HepG2 (cell line): Measurements from ENCODE around the gene BCL2L2. TPM values are rescaled to one million over a fixed set of nuclear protein-coding genes. Genes with fewer than 3 reads are reported as not detected.

ENCODE experiments used
- DNMT1 ChIP-seq: sonication (generic); formaldehyde crosslinking; IDR thresholded peaks from 2 replicates; pipeline ENCODE4 v1.5.1; 2020; ENCODE audit warnings: mild to moderate bottlenecking, missing genetic modification reagents
- HOXA5 ChIP-seq: sonication (generic); formaldehyde crosslinking; IDR thresholded peaks from 2 replicates; pipeline ENCODE4 v1.4.0; 2020; ENCODE audit warnings: missing genetic modification reagents
- HOXD1 ChIP-seq: sonication (generic); formaldehyde crosslinking; IDR thresholded peaks from 2 replicates; pipeline ENCODE4 v1.5.0; 2020; ENCODE audit warnings: missing genetic modification reagents
- PAXIP1 ChIP-seq: sonication (generic); formaldehyde crosslinking; conservative IDR thresholded peaks from 2 replicates; pipeline ENCODE4 v1.4.0; 2020; ENCODE audit warnings: mild to moderate bottlenecking, missing genetic modification reagents, moderate library complexity
- POLR2AphosphoS2 ChIP-seq: IDR thresholded peaks from 2 replicates; pipeline ENCODE4 v1.6.1; 2011; ENCODE audit warnings: low read depth, low read length, improper control_type of control experiment
- REPIN1 ChIP-seq: sonication (generic); formaldehyde crosslinking; IDR thresholded peaks from 2 replicates; pipeline ENCODE4 v1.8.0; 2022; ENCODE audit warnings: missing genetic modification reagents, low read depth, mild to moderate bottlenecking, borderline replicate concordance
- UBTF ChIP-seq: sonication (generic); formaldehyde crosslinking; IDR thresholded peaks from 2 replicates; pipeline ENCODE4 v1.4.0; 2020; ENCODE audit warnings: mild to moderate bottlenecking, missing genetic modification reagents
- ZFP82 ChIP-seq: sonication (generic); formaldehyde crosslinking; IDR thresholded peaks from 2 replicates; pipeline ENCODE4 v1.5.1; 2020; ENCODE audit warnings: mild to moderate bottlenecking, missing genetic modification reagents, borderline replicate concordance
- ZNF136 ChIP-seq: sonication (generic); formaldehyde crosslinking; IDR thresholded peaks from 2 replicates; pipeline ENCODE4 v1.8.1; 2022; ENCODE audit warnings: low read depth, mild to moderate bottlenecking, moderate library complexity, missing genetic modification reagents
- ZNF251 ChIP-seq: sonication (generic); formaldehyde crosslinking; IDR thresholded peaks from 2 replicates; pipeline ENCODE4 v1.9.0; 2021; ENCODE audit warnings: mild to moderate bottlenecking, missing genetic modification reagents
- ZNF660 ChIP-seq: sonication (generic); formaldehyde crosslinking; IDR thresholded peaks from 2 replicates; pipeline ENCODE4 v1.5.1; 2020; ENCODE audit warnings: mild to moderate bottlenecking, low read depth, missing genetic modification reagents, borderline replicate concordance
- ZNF772 ChIP-seq: sonication (generic); formaldehyde crosslinking; IDR thresholded peaks from 2 replicates; pipeline ENCODE4 v1.5.0; 2020; ENCODE audit warnings: mild to moderate bottlenecking, missing genetic modification reagents
- polyA plus RNA-seq, 8 experiments: library from polyadenylated mRNA; depleted of rRNA in 3 of 8; stranded (reverse) in 7 of 8; unstranded in 1 of 8; fragments of >200 nt; fragmentation: Illumina TruSeq in 4 of 8; extraction: Trizol in 4 of 8; gene quantifications; 2 replicates each; pipeline versions ENCODE4 v1.2.1 to v1.2.3, GENCODE V29; 2011 to 2016; ENCODE audit warnings: low read depth in 4 of 8, missing spikeins in 1 of 8, mixed read lengths in 1 of 8; ENCODE audit not compliant: insufficient read depth in 1 of 8
- total RNA-seq, 5 experiments: library from RNA; depleted of rRNA; stranded (reverse); fragments of >200 nt; fragmentation: Illumina TruSeq; extraction: Trizol; gene quantifications; 2 replicates each; pipeline ENCODE4 v1.2.3, GENCODE V29; 2016; ENCODE audit warnings: low read depth in 1 of 5
- TF ChIP-seq, protein P1 (sequence below): sonication (generic); formaldehyde crosslinking; IDR thresholded peaks from 2 replicates; pipeline ENCODE4 v1.4.0; 2020; ENCODE audit warnings: missing genetic modification reagents, borderline replicate concordance
- TF ChIP-seq, protein P2 (sequence below): sonication (generic); formaldehyde crosslinking; IDR thresholded peaks from 2 replicates; pipeline ENCODE4 v1.5.0; 2020; ENCODE audit warnings: mild to moderate bottlenecking, missing genetic modification reagents, borderline replicate concordance

Gene BCL2L2
- total and polyA plus RNA-seq, 2 of the 13 experiments (the other 11 are each of a cell fraction or from before 2014, with no cell fraction given) = 28.1 to 49.8 TPM

DNA sequence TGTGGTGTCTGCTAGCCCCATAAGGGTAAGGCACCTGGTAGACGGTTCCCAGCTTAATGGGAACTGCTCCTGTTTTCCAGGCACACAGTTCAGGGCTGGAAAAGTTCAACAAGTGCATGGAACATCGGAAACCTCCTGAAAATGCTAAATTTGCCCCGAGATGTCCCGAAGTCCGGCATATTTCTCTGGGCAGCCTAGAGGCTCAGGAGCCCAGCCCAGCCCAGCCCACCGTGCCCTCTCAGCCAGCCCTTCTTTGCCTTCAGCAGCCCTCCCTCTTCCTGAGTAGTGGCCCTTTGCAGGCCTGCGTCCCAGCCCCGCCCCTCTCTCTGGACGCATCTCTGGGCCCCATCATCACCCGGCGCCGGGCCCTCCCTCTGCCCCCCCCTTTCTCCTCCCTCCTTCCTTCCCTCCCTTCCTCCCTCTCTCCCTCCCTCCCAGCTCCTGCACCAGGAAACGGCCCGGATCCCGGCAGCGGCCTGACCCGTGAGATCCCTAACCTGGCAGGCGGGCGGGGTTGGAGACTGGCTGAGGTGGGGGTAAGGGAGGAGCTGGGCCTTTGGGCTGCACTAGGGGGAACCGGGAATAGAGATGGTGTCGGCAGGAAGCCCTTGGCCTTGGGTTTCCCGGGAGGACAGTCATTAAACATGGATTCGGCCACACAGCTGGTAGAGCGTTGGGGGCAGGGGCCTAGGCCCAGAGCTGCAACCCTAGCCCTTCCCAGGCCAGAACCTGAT is at the start of gene BCL2L2 (continued):
- TF ChIP-seq UBTF (CRISPR knock-in tag) = peak; percentile 97
- TF ChIP-seq POLR2AphosphoS2 = 0 out of 2 replicates have a peak, but pooled peaks have one; percentile 38
- TF ChIP-seq DNMT1 (CRISPR knock-in tag) = peak; percentile 98
- TF ChIP-seq REPIN1 (CRISPR knock-in tag) = peak; percentile 97
- TF ChIP-seq, protein P1, sequence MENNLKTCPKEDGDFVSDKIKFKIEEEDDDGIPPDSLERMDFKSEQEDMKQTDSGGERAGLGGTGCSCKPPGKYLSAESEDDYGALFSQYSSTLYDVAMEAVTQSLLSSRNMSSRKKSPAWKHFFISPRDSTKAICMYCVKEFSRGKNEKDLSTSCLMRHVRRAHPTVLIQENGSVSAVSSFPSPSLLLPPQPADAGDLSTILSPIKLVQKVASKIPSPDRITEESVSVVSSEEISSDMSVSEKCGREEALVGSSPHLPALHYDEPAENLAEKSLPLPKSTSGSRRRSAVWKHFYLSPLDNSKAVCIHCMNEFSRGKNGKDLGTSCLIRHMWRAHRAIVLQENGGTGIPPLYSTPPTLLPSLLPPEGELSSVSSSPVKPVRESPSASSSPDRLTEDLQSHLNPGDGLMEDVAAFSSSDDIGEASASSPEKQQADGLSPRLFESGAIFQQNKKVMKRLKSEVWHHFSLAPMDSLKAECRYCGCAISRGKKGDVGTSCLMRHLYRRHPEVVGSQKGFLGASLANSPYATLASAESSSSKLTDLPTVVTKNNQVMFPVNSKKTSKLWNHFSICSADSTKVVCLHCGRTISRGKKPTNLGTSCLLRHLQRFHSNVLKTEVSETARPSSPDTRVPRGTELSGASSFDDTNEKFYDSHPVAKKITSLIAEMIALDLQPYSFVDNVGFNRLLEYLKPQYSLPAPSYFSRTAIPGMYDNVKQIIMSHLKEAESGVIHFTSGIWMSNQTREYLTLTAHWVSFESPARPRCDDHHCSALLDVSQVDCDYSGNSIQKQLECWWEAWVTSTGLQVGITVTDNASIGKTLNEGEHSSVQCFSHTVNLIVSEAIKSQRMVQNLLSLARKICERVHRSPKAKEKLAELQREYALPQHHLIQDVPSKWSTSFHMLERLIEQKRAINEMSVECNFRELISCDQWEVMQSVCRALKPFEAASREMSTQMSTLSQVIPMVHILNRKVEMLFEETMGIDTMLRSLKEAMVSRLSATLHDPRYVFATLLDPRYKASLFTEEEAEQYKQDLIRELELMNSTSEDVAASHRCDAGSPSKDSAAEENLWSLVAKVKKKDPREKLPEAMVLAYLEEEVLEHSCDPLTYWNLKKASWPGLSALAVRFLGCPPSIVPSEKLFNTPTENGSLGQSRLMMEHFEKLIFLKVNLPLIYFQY (CRISPR knock-in tag) = peak; percentile 94
- TF ChIP-seq ZFP82 (CRISPR knock-in tag) = no peak
- peak; percentile 70; the same call in 1 of the 2 replicates for TF ChIP-seq ZNF772 (CRISPR knock-in tag)
- TF ChIP-seq ZNF251 (CRISPR knock-in tag) = peak; percentile 60; the same call in 1 of the 2 replicates
- peak; percentile 96 for TF ChIP-seq HOXA5 (CRISPR knock-in tag)
- no peak; the same call in 1 of the 2 replicates for TF ChIP-seq HOXD1
- TF ChIP-seq PAXIP1 (CRISPR knock-in tag) = peak; percentile 95
- TF ChIP-seq ZNF136 (CRISPR knock-in tag) = peak; percentile 99
- TF ChIP-seq ZNF660 (CRISPR knock-in tag) = peak; percentile 73; the same call in 1 of the 2 replicates
- TF ChIP-seq, protein P2, sequence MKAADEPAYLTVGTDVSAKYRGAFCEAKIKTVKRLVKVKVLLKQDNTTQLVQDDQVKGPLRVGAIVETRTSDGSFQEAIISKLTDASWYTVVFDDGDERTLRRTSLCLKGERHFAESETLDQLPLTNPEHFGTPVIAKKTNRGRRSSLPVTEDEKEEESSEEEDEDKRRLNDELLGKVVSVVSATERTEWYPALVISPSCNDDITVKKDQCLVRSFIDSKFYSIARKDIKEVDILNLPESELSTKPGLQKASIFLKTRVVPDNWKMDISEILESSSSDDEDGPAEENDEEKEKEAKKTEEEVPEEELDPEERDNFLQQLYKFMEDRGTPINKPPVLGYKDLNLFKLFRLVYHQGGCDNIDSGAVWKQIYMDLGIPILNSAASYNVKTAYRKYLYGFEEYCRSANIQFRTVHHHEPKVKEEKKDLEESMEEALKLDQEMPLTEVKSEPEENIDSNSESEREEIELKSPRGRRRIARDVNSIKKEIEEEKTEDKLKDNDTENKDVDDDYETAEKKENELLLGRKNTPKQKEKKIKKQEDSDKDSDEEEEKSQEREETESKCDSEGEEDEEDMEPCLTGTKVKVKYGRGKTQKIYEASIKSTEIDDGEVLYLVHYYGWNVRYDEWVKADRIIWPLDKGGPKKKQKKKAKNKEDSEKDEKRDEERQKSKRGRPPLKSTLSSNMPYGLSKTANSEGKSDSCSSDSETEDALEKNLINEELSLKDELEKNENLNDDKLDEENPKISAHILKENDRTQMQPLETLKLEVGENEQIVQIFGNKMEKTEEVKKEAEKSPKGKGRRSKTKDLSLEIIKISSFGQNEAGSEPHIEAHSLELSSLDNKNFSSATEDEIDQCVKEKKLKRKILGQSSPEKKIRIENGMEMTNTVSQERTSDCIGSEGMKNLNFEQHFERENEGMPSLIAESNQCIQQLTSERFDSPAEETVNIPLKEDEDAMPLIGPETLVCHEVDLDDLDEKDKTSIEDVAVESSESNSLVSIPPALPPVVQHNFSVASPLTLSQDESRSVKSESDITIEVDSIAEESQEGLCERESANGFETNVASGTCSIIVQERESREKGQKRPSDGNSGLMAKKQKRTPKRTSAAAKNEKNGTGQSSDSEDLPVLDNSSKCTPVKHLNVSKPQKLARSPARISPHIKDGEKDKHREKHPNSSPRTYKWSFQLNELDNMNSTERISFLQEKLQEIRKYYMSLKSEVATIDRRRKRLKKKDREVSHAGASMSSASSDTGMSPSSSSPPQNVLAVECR = no peak
